ENCODE data around the gene QRICH1. TPM values are rescaled to one million over a fixed set of nuclear protein-coding genes. Genes with fewer than 3 reads are reported as not detected.

QRICH1 gene
- polyA plus RNA-seq, 3 donors = 9.3 to 150 (median 16.1) TPM

DNA sequence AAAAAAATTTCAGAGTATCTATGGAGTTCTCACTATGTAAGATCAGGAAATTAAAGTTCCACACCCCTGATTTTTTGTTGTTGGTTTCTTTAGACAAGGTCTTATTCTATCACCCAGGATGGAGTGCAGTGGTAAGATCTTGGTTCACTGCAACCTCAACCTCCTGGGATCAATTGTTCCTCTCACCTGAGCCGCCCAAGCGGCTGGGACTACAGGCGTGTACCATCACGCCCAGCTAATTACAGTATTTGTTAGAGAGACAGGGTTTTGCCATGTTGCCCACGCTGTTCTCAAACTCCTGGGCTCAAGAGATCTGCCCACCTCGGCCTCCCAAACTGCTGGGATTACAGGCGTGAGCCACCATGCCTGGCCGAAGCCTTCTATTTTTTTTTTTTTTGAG lies 12.4 kb downstream of the QRICH1 start:
- H3K36me3 ChIP-seq (replicated peaks in 1 of 2; ENCODE audit: control insufficient read depth in 1 of 2, insufficient read depth in 2 of 2, low read length in 2 of 2) = peaks cover 19 to 45% of the 10 kb centered on the region in 2 donors
- no peaks in the 10 kb centered on the region for H3K9me3 ChIP-seq (replicated peaks in 1 of 2; ENCODE audit: control insufficient read depth in 1 of 2, insufficient read depth in 1 of 2, low read length in 2 of 2)
- Mint-ChIP-seq H3K27me3 (ENCODE audit: low read depth in 3 of 3) (no peaks in the 10 kb centered on the region), H3K4me3 (no peak overlapping the region), H3K27ac (no peak overlapping the region), H3K36me3 (peaks cover 16 to 47% of the 10 kb centered on the region in 2 donors), H3K9me3 (no peaks in the 10 kb centered on the region), H3K4me1 (no peaks in the 10 kb centered on the region)
- no peaks in the 10 kb centered on the region for H3K27me3 ChIP-seq (ENCODE audit: control insufficient read depth in 2 of 2, insufficient read depth in 2 of 2, low read length in 2 of 2)
- TF ChIP-seq, protein P1, sequence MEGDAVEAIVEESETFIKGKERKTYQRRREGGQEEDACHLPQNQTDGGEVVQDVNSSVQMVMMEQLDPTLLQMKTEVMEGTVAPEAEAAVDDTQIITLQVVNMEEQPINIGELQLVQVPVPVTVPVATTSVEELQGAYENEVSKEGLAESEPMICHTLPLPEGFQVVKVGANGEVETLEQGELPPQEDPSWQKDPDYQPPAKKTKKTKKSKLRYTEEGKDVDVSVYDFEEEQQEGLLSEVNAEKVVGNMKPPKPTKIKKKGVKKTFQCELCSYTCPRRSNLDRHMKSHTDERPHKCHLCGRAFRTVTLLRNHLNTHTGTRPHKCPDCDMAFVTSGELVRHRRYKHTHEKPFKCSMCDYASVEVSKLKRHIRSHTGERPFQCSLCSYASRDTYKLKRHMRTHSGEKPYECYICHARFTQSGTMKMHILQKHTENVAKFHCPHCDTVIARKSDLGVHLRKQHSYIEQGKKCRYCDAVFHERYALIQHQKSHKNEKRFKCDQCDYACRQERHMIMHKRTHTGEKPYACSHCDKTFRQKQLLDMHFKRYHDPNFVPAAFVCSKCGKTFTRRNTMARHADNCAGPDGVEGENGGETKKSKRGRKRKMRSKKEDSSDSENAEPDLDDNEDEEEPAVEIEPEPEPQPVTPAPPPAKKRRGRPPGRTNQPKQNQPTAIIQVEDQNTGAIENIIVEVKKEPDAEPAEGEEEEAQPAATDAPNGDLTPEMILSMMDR (IDR thresholded peaks at IDR 0.05) = no peak
- H3K9ac ChIP-seq (ENCODE audit: insufficient read depth, low read length, poor library complexity, severe bottlenecking) = no peak overlapping the region
- intact Hi-C loops (cut with micrococcal nuclease) = no loop called here
- H3K27ac ChIP-seq (ENCODE audit: low read depth in 1 of 2, low read length in 2 of 2) = no peak overlapping the region
- H3K4me3 ChIP-seq (replicated peaks in 1 of 3; ENCODE audit: low read depth in 2 of 3, low read length in 3 of 3) = no peak overlapping the region
- H3K79me2 ChIP-seq (ENCODE audit: insufficient read depth, low read length) = peaks cover 95% of the 10 kb centered on the region
- no peak overlapping the region for H3K4me2 ChIP-seq (replicated peaks; ENCODE audit: extremely low read depth, low read length, poor library complexity, severe bottlenecking)
- WGBS (ENCODE audit: insufficient coverage) = 100% methylated on average over 5 of the region's 8 CpGs
- no peak for DNase-seq
- no peaks in the 10 kb centered on the region for H3K4me1 ChIP-seq (ENCODE audit: control insufficient read depth in 1 of 2, insufficient read depth in 2 of 2, low read length in 2 of 2)
- H2AFZ ChIP-seq (ENCODE audit: insufficient read depth, low read depth, low read length, poor library complexity, severe bottlenecking) = no peak overlapping the region
- H4K20me1 ChIP-seq (ENCODE audit: insufficient read depth, low read length) = peaks cover 95% of the 10 kb centered on the region

DNA sequence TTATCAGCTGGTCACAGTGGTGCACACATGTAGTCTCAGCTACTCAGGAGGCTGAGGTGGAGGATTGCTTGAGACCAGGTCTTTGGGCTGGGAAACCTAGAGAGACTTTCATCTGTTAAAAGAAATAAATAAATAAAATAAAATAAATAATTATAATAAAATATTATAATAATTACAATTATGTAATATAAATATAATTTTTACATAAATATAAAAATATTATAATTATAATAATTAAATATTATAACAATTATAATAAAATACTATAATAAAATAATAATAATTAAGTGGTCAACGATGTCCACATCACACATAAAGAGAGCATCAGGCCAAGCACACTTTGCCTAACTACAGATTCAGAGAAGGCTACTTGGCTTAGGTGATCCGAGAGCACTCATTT lies 14.6 kb downstream of the QRICH1 start:
- H3K36me3 Mint-ChIP-seq = peaks cover 33 to 54% of the 10 kb centered on the region in 2 donors
- no peak for DNase-seq
- 100% methylated on average over 1 of the region's 2 CpGs for WGBS (ENCODE audit: insufficient coverage)
- H3K4me3 ChIP-seq (replicated peaks in 1 of 3; ENCODE audit: low read depth in 2 of 3, low read length in 3 of 3) = no peak overlapping the region
- peaks cover 40 to 67% of the 10 kb centered on the region in 2 donors for H3K36me3 ChIP-seq (replicated peaks in 1 of 2; ENCODE audit: control insufficient read depth in 1 of 2, insufficient read depth in 2 of 2, low read length in 2 of 2)
- peaks cover 84% of the 10 kb centered on the region for H4K20me1 ChIP-seq (ENCODE audit: insufficient read depth, low read length)
- no peaks in the 10 kb centered on the region for H3K9me3 ChIP-seq (replicated peaks in 1 of 2; ENCODE audit: control insufficient read depth in 1 of 2, insufficient read depth in 1 of 2, low read length in 2 of 2)
- H3K4me2 ChIP-seq (replicated peaks; ENCODE audit: extremely low read depth, low read length, poor library complexity, severe bottlenecking) = no peak overlapping the region
- H3K4me1 ChIP-seq (ENCODE audit: control insufficient read depth in 1 of 2, insufficient read depth in 2 of 2, low read length in 2 of 2) = no peaks in the 10 kb centered on the region
- no peak overlapping the region for H3K27ac Mint-ChIP-seq
- no peaks in the 10 kb centered on the region for H3K27me3 ChIP-seq (ENCODE audit: control insufficient read depth in 2 of 2, insufficient read depth in 2 of 2, low read length in 2 of 2)
- no peak overlapping the region for H3K9ac ChIP-seq (ENCODE audit: insufficient read depth, low read length, poor library complexity, severe bottlenecking)
- H3K4me3 Mint-ChIP-seq = no peak overlapping the region
- no peak overlapping the region for H2AFZ ChIP-seq (ENCODE audit: insufficient read depth, low read depth, low read length, poor library complexity, severe bottlenecking)
- TF ChIP-seq, protein P1 (IDR thresholded peaks at IDR 0.05) = no peak
- H3K27ac ChIP-seq (ENCODE audit: low read depth in 1 of 2, low read length in 2 of 2) = no peak overlapping the region
- H3K9me3 Mint-ChIP-seq = no peaks in the 10 kb centered on the region
- peaks cover 81% of the 10 kb centered on the region for H3K79me2 ChIP-seq (ENCODE audit: insufficient read depth, low read length)
- intact Hi-C loops (cut with micrococcal nuclease) = no loop called here
- H3K4me1 Mint-ChIP-seq = no peaks in the 10 kb centered on the region
- H3K27me3 Mint-ChIP-seq (ENCODE audit: low read depth in 3 of 3) = no peaks in the 10 kb centered on the region

Measured in CD14-positive monocyte (primary cell).